ENCODE data around the gene PPP2R2C.

Gene PPP2R2C

DNA sequence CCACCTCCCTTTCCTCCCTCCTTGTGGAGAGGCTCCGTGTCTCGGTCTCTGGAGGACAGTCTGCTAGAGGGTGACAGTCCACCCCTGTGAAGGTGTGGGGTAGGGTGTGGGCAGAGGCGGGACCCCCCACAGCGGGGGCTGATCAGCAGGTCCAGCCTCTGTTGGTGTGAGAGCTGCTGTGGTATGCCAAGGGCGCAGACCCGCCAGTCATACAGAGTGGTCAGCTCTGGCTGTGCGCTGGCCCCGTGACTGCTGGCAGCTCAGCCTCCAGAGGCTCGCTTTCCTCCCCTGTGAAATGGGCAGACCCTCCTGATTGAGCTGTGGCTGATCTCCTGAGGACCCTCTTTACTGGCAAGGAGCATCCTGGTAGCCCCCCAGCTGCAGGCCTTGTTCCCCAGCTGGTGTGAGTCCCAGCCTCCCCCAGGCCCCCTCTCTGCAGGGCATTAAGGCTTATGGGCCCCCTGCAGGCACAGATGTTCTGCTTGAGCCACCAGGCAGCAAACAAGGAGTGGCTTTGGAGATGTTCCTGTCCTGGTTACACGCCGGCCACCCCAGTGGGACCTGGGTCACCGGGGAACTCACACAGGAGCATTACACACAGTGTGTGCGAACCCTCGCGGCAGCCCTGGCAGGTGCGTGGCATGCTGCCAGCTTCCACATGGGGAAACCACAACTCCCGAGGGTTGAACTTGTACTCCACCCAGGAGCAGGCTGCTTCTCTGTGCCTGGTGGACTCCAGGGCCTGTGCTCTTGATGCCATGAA, 76.8 kb downstream of the PPP2R2C start:
- H3K27ac ChIP-seq (replicated peaks; ENCODE audit: low read length), result no peak overlapping the region
- no peak overlapping the region for H4K91ac ChIP-seq (ENCODE audit: low read depth, low read length, poor library complexity)
- peak overlapping the region; percentile 22 for H3K9ac ChIP-seq (ENCODE audit: low read depth, low read length, poor library complexity)
- no peak overlapping the region for H2BK15ac ChIP-seq (ENCODE audit: low read length)
- H3K23ac ChIP-seq (ENCODE audit: low read depth, low read length, poor library complexity), result peak overlapping the region; percentile 5
- no peak for DNase-seq (ENCODE audit: low spot score)
- H2AK5ac ChIP-seq (ENCODE audit: low read depth, low read length), result no peak overlapping the region
- no peaks in the 10 kb centered on the region for H3K79me1 ChIP-seq (ENCODE audit: low read depth, low read length)
- no peak overlapping the region for H3K14ac ChIP-seq (ENCODE audit: low read length)
- no peaks in the 10 kb centered on the region for H3K4me1 ChIP-seq (ENCODE audit: control insufficient read depth in 2 of 2, insufficient read depth in 1 of 2, low read depth in 1 of 2, low read length in 2 of 2)
- H3K27me3 ChIP-seq (ENCODE audit: control insufficient read depth in 3 of 3, insufficient read depth in 3 of 3, low read depth in 1 of 3, low read length in 3 of 3), result peaks cover 0 to 25% (median 0%) of the 10 kb centered on the region in 3 experiments
- H2BK120ac ChIP-seq (ENCODE audit: low read depth, low read length), result no peak overlapping the region
- H4K8ac ChIP-seq (ENCODE audit: low read depth, low read length), result no peak overlapping the region
- WGBS, 2 donors (ENCODE audit: extremely low coverage in 2 of 2, insufficient read length in 2 of 2, insufficient replicate concordance in 1 of 2), result no CpG with 5 or more reads among the region's 17 CpGs
- H3K4me3 ChIP-seq (ENCODE audit: low read length in 2 of 2), result peak overlapping the region in 1 of 2 donors; percentile 14
- H2BK5ac ChIP-seq (ENCODE audit: low read length), result no peak overlapping the region
- H2BK12ac ChIP-seq (ENCODE audit: low read length), result peak overlapping the region; percentile 12
- no peak overlapping the region for H3K4ac ChIP-seq (ENCODE audit: low read length)
- peak overlapping the region; percentile 25 for H3K18ac ChIP-seq (ENCODE audit: low read length)
- H2AFZ ChIP-seq (ENCODE audit: low read length), result no peak overlapping the region
- no peaks in the 10 kb centered on the region for H3K36me3 ChIP-seq (replicated peaks in 1 of 2; ENCODE audit: control insufficient read depth in 2 of 2, insufficient read depth in 2 of 2, low read length in 2 of 2)
- H3K9me3 ChIP-seq (replicated peaks in 1 of 2; ENCODE audit: control insufficient read depth in 2 of 2, insufficient read depth in 1 of 2, low read depth in 1 of 2, low read length in 2 of 2), result no peaks in the 10 kb centered on the region
- no peak overlapping the region for H3K4me2 ChIP-seq (ENCODE audit: insufficient read depth, low read length, poor library complexity, severe bottlenecking)

DNA sequence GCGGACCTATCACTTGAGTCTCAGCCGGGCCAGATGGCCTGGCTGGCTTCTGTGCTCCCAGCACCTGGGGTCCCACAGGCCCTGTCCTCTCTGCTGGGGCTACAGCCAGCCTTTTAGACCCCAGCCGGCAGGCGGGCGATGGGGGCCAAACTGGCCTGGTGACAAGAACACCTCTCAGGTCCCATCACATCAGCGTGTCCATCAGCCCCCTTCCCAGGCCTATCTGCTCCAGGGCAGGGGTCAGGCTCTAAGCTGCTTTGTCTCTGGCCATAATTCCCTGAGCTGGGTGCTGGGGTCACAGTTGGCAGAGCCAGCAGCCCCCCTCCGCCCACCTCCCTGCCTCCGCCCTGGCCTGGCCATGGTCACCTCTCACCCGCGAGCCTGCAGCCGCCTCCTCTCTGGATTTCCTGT, 77.7 kb downstream of the PPP2R2C start:
- Histone ChIP-seq H3K9me3 (replicated peaks in 1 of 2; ENCODE audit: control insufficient read depth in 2 of 2, insufficient read depth in 1 of 2, low read depth in 1 of 2, low read length in 2 of 2) (no peaks in the 10 kb centered on the region), H3K14ac (ENCODE audit: low read length) (no peak overlapping the region), H2BK120ac (ENCODE audit: low read depth, low read length) (no peak overlapping the region), H2BK12ac (ENCODE audit: low read length) (no peak overlapping the region), H3K36me3 (replicated peaks in 1 of 2; ENCODE audit: control insufficient read depth in 2 of 2, insufficient read depth in 2 of 2, low read length in 2 of 2) (no peaks in the 10 kb centered on the region), H3K4me1 (ENCODE audit: control insufficient read depth in 2 of 2, insufficient read depth in 1 of 2, low read depth in 1 of 2, low read length in 2 of 2) (peaks cover 0 to 6% of the 10 kb centered on the region in 2 donors), H3K4ac (ENCODE audit: low read length) (no peak overlapping the region), H4K91ac (ENCODE audit: low read depth, low read length, poor library complexity) (no peak overlapping the region), H2BK5ac (ENCODE audit: low read length) (no peak overlapping the region), H3K79me1 (ENCODE audit: low read depth, low read length) (no peaks in the 10 kb centered on the region), H3K27me3 (ENCODE audit: control insufficient read depth in 3 of 3, insufficient read depth in 3 of 3, low read depth in 1 of 3, low read length in 3 of 3) (peaks cover 0 to 35% (median 0%) of the 10 kb centered on the region in 3 experiments), H3K9ac (ENCODE audit: low read depth, low read length, poor library complexity) (no peak overlapping the region), H3K4me3 (ENCODE audit: low read length in 2 of 2) (no peak overlapping the region), H2AFZ (ENCODE audit: low read length) (no peak overlapping the region), H3K4me2 (ENCODE audit: insufficient read depth, low read length, poor library complexity, severe bottlenecking) (no peak overlapping the region), H4K8ac (ENCODE audit: low read depth, low read length) (no peak overlapping the region), H3K18ac (ENCODE audit: low read length) (no peak overlapping the region), H3K27ac (replicated peaks; ENCODE audit: low read length) (no peak overlapping the region), H2AK5ac (ENCODE audit: low read depth, low read length) (no peak overlapping the region), H2BK15ac (ENCODE audit: low read length) (no peak overlapping the region), H3K23ac (ENCODE audit: low read depth, low read length, poor library complexity) (no peak overlapping the region)
- DNase-seq (ENCODE audit: low spot score), result no peak
- WGBS, 2 donors (ENCODE audit: extremely low coverage in 2 of 2, insufficient read length in 2 of 2, insufficient replicate concordance in 1 of 2), result no CpG with 5 or more reads among the region's 11 CpGs

DNA sequence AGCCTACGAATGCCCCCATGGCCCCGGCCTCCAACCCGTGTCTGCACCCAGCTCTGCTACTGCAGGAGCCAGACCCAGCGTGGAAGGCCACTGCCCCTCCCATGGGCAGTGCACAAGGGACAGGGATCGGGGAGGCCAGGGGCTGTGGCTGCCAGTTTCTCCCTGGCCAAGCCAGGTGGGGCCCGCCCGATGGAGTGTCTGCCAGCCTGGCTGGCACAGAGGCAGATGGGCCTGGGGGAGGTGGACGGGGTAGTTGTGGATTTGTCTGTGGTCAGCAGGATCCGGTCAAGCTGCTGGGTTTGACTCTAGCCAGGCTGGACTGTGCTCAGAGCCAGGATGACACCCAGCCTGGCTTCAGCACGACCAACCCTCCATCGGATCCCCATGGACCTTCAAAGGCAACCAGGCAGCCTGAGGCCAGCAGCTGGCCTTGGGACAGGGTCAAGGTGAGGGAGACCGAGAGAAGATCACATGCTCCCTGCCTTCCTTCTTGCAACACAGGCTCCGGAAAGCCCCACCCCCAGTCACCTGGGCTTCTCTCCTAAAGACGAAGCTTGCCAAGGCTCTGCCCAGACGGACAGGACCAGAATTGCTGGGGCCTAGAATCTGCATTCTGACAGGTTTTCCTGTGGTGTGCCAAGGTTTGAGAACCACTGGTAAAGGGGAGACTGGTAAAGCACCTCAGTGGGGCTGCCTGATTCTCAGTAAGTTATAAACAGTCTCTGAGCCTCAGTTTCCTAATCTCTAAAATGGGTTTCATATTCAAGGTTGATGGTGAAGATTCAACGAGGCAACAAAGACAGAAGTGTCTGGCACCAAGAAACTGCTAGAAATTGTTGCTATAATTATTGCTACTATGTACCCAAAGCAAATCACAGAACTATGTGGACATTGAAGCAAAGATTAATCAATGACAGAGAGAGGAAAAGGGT, 78.6 kb downstream of the PPP2R2C start:
- peak overlapping the region; percentile 41 for H3K18ac ChIP-seq (ENCODE audit: low read length)
- peaks cover 0 to 6% of the 10 kb centered on the region in 2 donors for H3K4me1 ChIP-seq (ENCODE audit: control insufficient read depth in 2 of 2, insufficient read depth in 1 of 2, low read depth in 1 of 2, low read length in 2 of 2)
- no peak overlapping the region for H3K4ac ChIP-seq (ENCODE audit: low read length)
- H3K4me2 ChIP-seq (ENCODE audit: insufficient read depth, low read length, poor library complexity, severe bottlenecking), result no peak overlapping the region
- H3K27me3 ChIP-seq (ENCODE audit: control insufficient read depth in 3 of 3, insufficient read depth in 3 of 3, low read depth in 1 of 3, low read length in 3 of 3), result peaks cover 0 to 43% (median 0%) of the 10 kb centered on the region in 3 experiments
- no peaks in the 10 kb centered on the region for H3K79me1 ChIP-seq (ENCODE audit: low read depth, low read length)
- no peak overlapping the region for H2BK15ac ChIP-seq (ENCODE audit: low read length)
- no peak overlapping the region for H2BK120ac ChIP-seq (ENCODE audit: low read depth, low read length)
- H3K14ac ChIP-seq (ENCODE audit: low read length), result no peak overlapping the region
- no peak overlapping the region for H3K4me3 ChIP-seq (ENCODE audit: low read length in 2 of 2)
- H3K23ac ChIP-seq (ENCODE audit: low read depth, low read length, poor library complexity), result no peak overlapping the region
- no peaks in the 10 kb centered on the region for H3K36me3 ChIP-seq (replicated peaks in 1 of 2; ENCODE audit: control insufficient read depth in 2 of 2, insufficient read depth in 2 of 2, low read length in 2 of 2)
- H3K9me3 ChIP-seq (replicated peaks in 1 of 2; ENCODE audit: control insufficient read depth in 2 of 2, insufficient read depth in 1 of 2, low read depth in 1 of 2, low read length in 2 of 2), result no peaks in the 10 kb centered on the region
- no CpG with 5 or more reads among the region's 16 CpGs for WGBS, 2 donors (ENCODE audit: extremely low coverage in 2 of 2, insufficient read length in 2 of 2, insufficient replicate concordance in 1 of 2)
- H3K9ac ChIP-seq (ENCODE audit: low read depth, low read length, poor library complexity), result no peak overlapping the region
- peak overlapping the region; percentile 22 for H2AK5ac ChIP-seq (ENCODE audit: low read depth, low read length)
- DNase-seq (ENCODE audit: low spot score), result no peak
- H3K27ac ChIP-seq (replicated peaks; ENCODE audit: low read length), result no peak overlapping the region
- no peak overlapping the region for H4K91ac ChIP-seq (ENCODE audit: low read depth, low read length, poor library complexity)
- no peak overlapping the region for H2AFZ ChIP-seq (ENCODE audit: low read length)
- H4K8ac ChIP-seq (ENCODE audit: low read depth, low read length), result no peak overlapping the region
- H2BK5ac ChIP-seq (ENCODE audit: low read length), result peak overlapping the region; percentile 83
- H2BK12ac ChIP-seq (ENCODE audit: low read length), result no peak overlapping the region

DNA sequence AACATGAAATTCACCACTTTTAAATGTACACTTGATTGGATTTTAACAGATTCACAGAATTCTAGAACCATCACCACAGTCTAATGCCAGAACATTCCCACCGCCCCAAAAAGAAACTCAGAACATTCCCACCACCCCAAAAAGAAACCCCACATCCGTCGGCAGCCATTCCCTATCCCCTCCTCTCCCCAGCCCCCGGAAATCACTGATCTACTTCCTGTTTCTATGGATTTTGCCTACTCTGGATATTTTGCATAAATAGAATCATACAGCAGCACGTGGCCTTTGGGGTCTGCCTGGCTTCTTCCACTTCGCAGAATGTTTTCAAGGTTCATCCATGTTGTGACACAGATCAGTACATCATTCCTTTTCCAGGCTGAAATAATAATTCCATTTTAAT, 79.3 kb downstream of the PPP2R2C start:
- Histone ChIP-seq H3K27me3 (ENCODE audit: control insufficient read depth in 3 of 3, insufficient read depth in 3 of 3, low read depth in 1 of 3, low read length in 3 of 3) (peaks cover 0 to 50% (median 0%) of the 10 kb centered on the region in 3 experiments), H3K79me1 (ENCODE audit: low read depth, low read length) (no peaks in the 10 kb centered on the region), H3K36me3 (replicated peaks in 1 of 2; ENCODE audit: control insufficient read depth in 2 of 2, insufficient read depth in 2 of 2, low read length in 2 of 2) (no peaks in the 10 kb centered on the region), H3K4me2 (ENCODE audit: insufficient read depth, low read length, poor library complexity, severe bottlenecking) (no peak overlapping the region), H3K9me3 (replicated peaks in 1 of 2; ENCODE audit: control insufficient read depth in 2 of 2, insufficient read depth in 1 of 2, low read depth in 1 of 2, low read length in 2 of 2) (no peaks in the 10 kb centered on the region), H4K8ac (ENCODE audit: low read depth, low read length) (no peak overlapping the region), H2BK15ac (ENCODE audit: low read length) (no peak overlapping the region), H2AFZ (ENCODE audit: low read length) (no peak overlapping the region), H4K91ac (ENCODE audit: low read depth, low read length, poor library complexity) (no peak overlapping the region), H2AK5ac (ENCODE audit: low read depth, low read length) (no peak overlapping the region), H2BK12ac (ENCODE audit: low read length) (no peak overlapping the region), H3K9ac (ENCODE audit: low read depth, low read length, poor library complexity) (no peak overlapping the region), H3K4ac (ENCODE audit: low read length) (no peak overlapping the region), H3K4me3 (ENCODE audit: low read length in 2 of 2) (no peak overlapping the region), H2BK120ac (ENCODE audit: low read depth, low read length) (no peak overlapping the region), H3K23ac (ENCODE audit: low read depth, low read length, poor library complexity) (no peak overlapping the region), H3K27ac (replicated peaks; ENCODE audit: low read length) (no peak overlapping the region), H3K18ac (ENCODE audit: low read length) (no peak overlapping the region), H2BK5ac (ENCODE audit: low read length) (no peak overlapping the region), H3K14ac (ENCODE audit: low read length) (no peak overlapping the region), H3K4me1 (ENCODE audit: control insufficient read depth in 2 of 2, insufficient read depth in 1 of 2, low read depth in 1 of 2, low read length in 2 of 2) (peaks cover 0 to 6% of the 10 kb centered on the region in 2 donors)
- no CpG with 5 or more reads among the region's 6 CpGs for WGBS, 2 donors (ENCODE audit: extremely low coverage in 2 of 2, insufficient read length in 2 of 2, insufficient replicate concordance in 1 of 2)
- no peak for DNase-seq (ENCODE audit: low spot score)

All from neuronal stem cell (in vitro differentiated cells).